Measurements from ENCODE around the gene GALNTL6. TPM values are rescaled to one million over a fixed set of nuclear protein-coding genes. Genes with fewer than 3 reads are reported as not detected.

Gene GALNTL6
- total RNA-seq, 6 donors from 2014 or later = 0.26 to 18.9 TPM; not detected in 4

- WGBS, 2 donors = 36 to 38% methylated on average over 1 of the region's 1 CpG
- Histone ChIP-seq H3K36me3 (no peaks in the 10 kb centered on the region), H3K27ac (no peak overlapping the region), H3K4me1 (no peaks in the 10 kb centered on the region), H3K27me3 (no peaks in the 10 kb centered on the region), H3K4me3 (no peak overlapping the region), H3K9me3 (no peaks in the 10 kb centered on the region)
- TF ChIP-seq EP300 (IDR thresholded peaks at IDR 0.05) (no peak), CTCF (IDR thresholded peaks at IDR 0.05) (no peak), POLR2A (IDR thresholded peaks at IDR 0.05) (no peak), POLR2AphosphoS5 (IDR thresholded peaks at IDR 0.05) (no peak)
- ATAC-seq (ENCODE audit: low FRiP score in 2 of 2) (no peak), DNase-seq (no peak)
Observed at GRCh38 chr4:172253409-172253808, 440.2 kb downstream of the GALNTL6 start.

- no peak overlapping the region for H3K27ac ChIP-seq
- no peaks in the 10 kb centered on the region for H3K4me1 ChIP-seq
- WGBS, 2 donors = 67 to 70% methylated on average over 1 of the region's 1 CpG
- H3K27me3 ChIP-seq = no peaks in the 10 kb centered on the region
- H3K9me3 ChIP-seq = no peaks in the 10 kb centered on the region
- ATAC-seq (ENCODE audit: low FRiP score in 2 of 2) (no peak), DNase-seq (no peak)
- TF ChIP-seq EP300 (IDR thresholded peaks at IDR 0.05) (no peak), CTCF (IDR thresholded peaks at IDR 0.05) (no peak), POLR2A (IDR thresholded peaks at IDR 0.05) (no peak), POLR2AphosphoS5 (IDR thresholded peaks at IDR 0.05) (no peak)
- no peak overlapping the region for H3K4me3 ChIP-seq
- H3K36me3 ChIP-seq = no peaks in the 10 kb centered on the region
Observed at GRCh38 chr4:172256820-172257219, 443.6 kb downstream of the GALNTL6 start.

- 67 to 73% methylated on average over 2 of the region's 2 CpGs for WGBS, 2 donors
- Histone ChIP-seq H3K27ac (no peak overlapping the region), H3K36me3 (no peaks in the 10 kb centered on the region), H3K4me3 (no peak overlapping the region), H3K27me3 (no peaks in the 10 kb centered on the region), H3K9me3 (no peaks in the 10 kb centered on the region), H3K4me1 (no peaks in the 10 kb centered on the region)
- TF ChIP-seq EP300 (IDR thresholded peaks at IDR 0.05) (no peak), CTCF (IDR thresholded peaks at IDR 0.05) (no peak), POLR2AphosphoS5 (IDR thresholded peaks at IDR 0.05) (no peak), POLR2A (IDR thresholded peaks at IDR 0.05) (no peak)
- ATAC-seq (ENCODE audit: low FRiP score in 2 of 2) (no peak), DNase-seq (no peak)
Observed at GRCh38 chr4:172270397-172270796, 457.2 kb downstream of the GALNTL6 start.

GRCh38 chr4:172287117-172287516 lies 473.9 kb downstream of the GALNTL6 start:
- H3K9me3 ChIP-seq = no peaks in the 10 kb centered on the region
- H3K27me3 ChIP-seq = no peaks in the 10 kb centered on the region
- no peak overlapping the region for H3K27ac ChIP-seq
- H3K36me3 ChIP-seq = no peaks in the 10 kb centered on the region
- H3K4me3 ChIP-seq = no peak overlapping the region
- TF ChIP-seq POLR2AphosphoS5 (IDR thresholded peaks at IDR 0.05) = no peak
- TF ChIP-seq CTCF (IDR thresholded peaks at IDR 0.05) = no peak
- TF ChIP-seq EP300 (IDR thresholded peaks at IDR 0.05) = no peak
- TF ChIP-seq POLR2A (IDR thresholded peaks at IDR 0.05) = no peak
- ATAC-seq (ENCODE audit: low FRiP score in 2 of 2) = no peak
- no peaks in the 10 kb centered on the region for H3K4me1 ChIP-seq
- DNase-seq = no peak

- no peak overlapping the region for H3K4me3 ChIP-seq
- H3K27ac ChIP-seq = no peak overlapping the region
- no peaks in the 10 kb centered on the region for H3K4me1 ChIP-seq
- DNase-seq (no peak), ATAC-seq (ENCODE audit: low FRiP score in 2 of 2) (no peak)
- TF ChIP-seq POLR2A (IDR thresholded peaks at IDR 0.05) = no peak
- no peak for TF ChIP-seq POLR2AphosphoS5 (IDR thresholded peaks at IDR 0.05)
- no peak for TF ChIP-seq EP300 (IDR thresholded peaks at IDR 0.05)
- TF ChIP-seq CTCF (IDR thresholded peaks at IDR 0.05) = no peak
- 94% methylated on average over 1 of the region's 1 CpG for WGBS, 2 donors
- H3K27me3 ChIP-seq = no peaks in the 10 kb centered on the region
- no peaks in the 10 kb centered on the region for H3K36me3 ChIP-seq
- no peaks in the 10 kb centered on the region for H3K9me3 ChIP-seq
Observed at GRCh38 chr4:172305698-172306097, 492.5 kb downstream of the GALNTL6 start.
